GM04504 (cell line): ENCODE measurements around the gene OR8B2.
"Not testable (repeated sequence)": the region's sequence is repeated elsewhere in the genome, so short reads cannot be mapped to it uniquely, and the experiment has no call there.

Source experiments
- DNase-seq: peaks from one replicate; pipeline ENCODE4 v3.0.0-alpha.2; 2012; ENCODE audit warnings: low read depth

OR8B2 gene, protein sequence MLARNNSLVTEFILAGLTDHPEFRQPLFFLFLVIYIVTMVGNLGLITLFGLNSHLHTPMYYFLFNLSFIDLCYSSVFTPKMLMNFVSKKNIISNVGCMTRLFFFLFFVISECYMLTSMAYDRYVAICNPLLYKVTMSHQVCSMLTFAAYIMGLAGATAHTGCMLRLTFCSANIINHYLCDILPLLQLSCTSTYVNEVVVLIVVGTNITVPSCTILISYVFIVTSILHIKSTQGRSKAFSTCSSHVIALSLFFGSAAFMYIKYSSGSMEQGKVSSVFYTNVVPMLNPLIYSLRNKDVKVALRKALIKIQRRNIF

DNA sequence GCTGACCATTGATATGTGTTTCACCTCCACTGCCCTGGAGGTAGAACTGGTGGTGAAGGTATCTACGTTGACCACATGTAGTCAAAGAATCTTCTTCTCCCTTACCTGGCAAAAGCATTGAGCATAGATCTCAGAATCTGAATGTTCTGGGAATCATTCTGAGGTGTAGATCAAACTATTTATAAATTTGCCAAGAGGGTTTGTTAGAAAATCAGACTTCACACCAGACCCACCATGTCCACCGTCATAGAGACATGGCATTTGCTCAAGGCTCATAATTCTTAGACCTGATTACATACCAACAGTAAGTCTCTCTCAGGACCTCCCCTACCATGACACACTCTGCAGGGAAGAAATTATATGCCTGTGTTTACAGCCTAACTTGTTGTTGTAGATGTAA lies at the start of gene OR8B2:
TSS of gene OR8B2 (minus strand) at position 101 of the 400 bp plus-strand sequence. CDS start 1,156 bp downstream, outside the sequence.
- no peak for DNase-seq

DNA sequence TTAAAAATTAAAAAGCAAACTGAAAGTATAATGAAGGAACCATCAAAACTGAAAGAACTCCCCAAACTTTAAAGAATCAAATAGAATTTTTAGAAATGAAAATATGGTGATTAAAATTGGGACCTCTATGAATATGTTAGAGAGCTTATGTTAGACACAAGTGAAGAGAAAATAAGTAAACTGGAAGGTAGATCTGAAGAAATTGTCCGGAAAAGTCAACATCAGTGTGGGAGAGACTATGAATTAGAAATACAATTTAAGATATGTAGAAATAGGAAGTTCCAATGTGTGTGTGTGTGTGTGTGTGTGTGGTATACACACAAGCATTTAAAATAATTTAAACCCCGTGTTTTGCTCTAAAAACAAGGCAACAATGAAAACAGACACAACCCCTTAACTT lies 45.3 kb upstream of the OR8B2 start:
- DNase-seq, result no peak

DNA sequence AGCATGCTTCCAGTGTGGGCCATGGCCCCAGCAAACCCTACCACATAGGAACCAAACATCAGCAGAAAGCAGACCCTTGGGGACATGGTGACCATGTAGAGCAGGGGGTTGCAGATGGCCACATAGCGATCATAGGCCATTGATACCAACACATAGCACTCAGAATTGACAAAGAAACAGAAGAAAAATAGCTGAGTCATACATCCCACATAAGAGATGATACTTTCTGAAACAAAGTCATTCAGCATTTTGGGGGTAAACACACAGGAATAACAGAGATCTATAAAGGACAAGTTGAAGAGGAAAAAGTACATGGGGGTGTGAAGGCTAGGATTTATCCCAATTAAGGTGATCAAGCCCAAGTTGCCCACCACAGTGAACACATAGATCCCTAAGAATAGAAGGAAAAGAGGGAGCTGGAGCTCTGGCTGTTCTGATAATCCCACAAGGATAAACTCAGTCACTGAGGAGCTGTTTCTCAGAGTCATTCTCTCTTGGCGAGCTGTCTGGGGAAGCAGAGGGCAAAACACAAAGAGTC lies 40.2 kb upstream of the OR8B2 start, which contains the start of gene OR8B4:
TSS of gene OR8B4 (minus strand) at position 488 of the 538 bp plus-strand sequence. CDS start at position 488, 0 bp downstream.
- DNase-seq, result no peak

DNA sequence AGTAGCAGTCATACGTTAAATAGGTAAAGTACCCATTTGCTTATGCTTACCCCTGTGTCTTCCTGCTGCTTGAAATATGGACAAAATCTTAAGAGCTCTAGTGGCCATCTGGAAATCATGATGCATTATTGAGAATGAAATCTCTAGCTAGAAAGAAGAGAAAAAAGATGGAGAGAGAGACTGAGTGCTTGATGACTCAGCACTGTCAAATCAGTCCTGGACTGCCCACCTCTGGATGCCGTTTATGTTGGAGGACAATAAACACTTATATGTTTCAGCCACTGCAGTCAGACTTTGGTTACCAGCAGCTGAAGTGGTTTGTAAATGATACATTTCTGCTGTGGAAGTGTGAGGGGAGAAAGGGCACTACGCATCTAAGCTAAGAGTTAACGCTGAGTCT lies 36.7 kb upstream of the OR8B2 start:
- DNase-seq, result no peak

DNA sequence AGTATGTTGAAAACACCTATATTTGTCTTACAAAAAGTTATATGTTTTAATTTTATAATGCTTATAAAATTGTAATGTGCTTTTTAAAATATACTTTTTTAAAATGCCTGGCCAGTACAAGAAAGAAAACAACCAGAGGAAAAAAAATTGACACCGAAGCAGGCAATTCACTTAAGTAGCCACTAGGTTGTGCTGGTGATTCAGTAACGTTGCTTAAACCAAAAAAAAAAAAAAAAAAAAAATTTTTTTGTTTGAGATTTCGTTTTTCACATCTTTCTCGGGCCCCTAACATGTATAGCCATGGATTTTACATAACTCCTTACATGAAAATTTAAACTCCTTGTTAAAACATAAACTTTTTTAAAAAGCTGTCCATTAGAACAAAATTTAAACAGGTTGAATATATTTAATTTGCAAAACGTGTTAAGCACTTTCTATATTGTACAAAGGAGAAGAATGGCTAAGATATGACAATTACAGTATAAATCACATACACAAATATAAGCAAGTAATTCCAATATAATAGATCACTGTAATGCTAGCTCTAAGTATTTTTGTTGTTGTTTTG lies 31.1 kb upstream of the OR8B2 start:
- DNase-seq, result no peak

DNA sequence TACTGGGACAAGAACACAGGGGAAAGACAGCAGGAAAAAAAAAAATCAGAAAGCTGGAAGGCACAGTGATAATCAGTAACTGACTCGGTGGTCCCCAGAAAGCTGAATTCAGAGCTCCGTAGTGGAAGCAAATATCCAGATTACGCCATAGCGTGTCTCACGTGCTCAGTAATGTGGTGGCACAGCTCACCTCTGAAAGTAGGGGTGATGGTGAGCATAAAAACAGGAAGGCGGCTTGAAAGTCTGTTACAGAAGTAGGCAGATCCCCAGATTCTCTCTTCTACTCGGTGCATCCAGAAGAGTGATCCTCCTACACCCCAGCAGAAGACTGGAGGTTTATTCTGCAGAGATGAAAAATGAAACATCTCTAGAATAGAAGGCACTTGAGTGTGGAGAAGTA lies 25.6 kb upstream of the OR8B2 start:
- no peak for DNase-seq

DNA sequence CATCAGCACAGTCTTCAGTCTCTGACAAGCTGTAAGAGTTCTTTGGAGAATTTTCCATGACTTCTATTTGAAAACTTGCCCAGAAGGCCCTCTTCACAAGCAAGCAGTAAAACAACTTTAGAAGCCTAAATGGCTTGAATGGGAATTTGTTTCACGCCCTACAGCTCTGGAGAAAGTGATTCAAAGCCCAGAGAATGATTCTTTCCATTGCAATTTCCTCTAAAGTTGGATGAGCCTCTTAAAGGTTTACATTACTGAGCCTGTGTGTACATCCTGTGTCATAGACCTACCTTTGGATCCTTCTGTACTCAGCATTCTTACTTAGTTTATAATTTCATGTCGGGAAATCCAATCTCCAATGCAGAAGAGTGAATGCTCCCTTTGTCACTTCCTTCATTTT lies 21.3 kb upstream of the OR8B2 start:
- DNase-seq, result no peak

DNA sequence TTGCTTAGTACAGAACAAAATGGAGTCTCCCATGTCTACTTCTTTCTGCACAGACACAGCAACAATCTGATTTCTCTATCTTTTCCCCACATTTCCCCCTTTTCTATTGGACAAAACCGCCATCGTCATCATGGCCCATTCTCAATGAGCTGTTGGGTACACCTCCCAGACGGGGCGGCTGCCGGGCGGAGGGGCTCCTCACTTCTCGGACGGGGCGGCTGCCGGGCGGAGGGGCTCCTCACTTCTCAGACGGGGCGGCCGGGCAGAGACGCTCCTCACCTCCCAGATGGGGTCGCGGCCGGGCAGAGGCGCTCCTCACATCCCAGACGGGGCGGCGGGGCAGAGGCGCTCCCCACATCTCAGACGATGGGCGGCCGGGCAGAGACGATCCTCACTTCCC lies 18.9 kb upstream of the OR8B2 start:
- DNase-seq, result not testable (repeated sequence)

DNA sequence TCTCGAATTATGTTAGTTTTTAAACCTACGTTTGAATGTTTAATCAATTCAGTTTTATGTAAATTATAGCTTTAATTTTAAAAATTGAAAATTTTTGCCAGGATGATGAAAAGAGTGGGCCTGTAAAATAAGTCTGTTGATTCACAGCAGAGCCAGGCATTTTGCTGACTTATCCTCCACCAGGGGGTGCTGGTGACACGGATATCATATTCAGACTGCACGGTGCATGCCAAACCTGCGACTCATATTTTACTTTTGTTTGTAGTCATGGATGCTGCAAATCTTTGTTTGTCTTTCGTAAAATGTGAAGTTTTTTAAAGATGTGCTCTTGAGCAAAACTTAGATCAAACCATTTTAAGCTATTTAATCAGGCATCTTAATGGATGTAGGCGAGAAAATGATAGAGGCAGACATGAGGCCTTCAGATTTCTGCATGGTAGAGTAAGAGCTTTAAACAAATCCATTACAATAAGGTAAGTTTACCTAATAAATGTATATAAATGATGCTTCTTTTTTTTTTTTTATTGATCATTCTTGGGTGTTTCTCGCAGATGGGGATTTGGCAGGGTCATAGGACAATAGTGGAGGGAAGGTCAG lies 18.1 kb upstream of the OR8B2 start:
- DNase-seq, result peak; percentile 58

DNA sequence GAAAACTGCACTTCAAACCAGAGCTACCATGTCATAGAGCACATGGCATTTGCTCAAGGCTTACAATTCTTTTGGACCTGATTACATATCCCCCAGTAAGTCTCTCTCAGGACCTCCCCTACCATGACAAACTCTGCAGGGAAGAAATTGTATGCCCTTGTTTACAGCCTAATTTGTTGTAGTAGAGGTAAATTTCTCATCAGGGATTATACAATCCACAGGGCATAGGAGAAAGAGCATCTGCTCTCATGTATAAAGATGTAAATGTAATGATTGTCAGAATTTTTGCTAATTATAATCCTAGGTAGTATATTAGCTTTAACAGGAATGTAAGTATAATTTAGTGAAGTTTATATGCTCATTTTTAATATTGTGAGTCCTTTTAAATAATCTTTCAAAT lies 14.6 kb upstream of the OR8B2 start, which contains the start of gene OR8B3:
TSS of gene OR8B3 (minus strand) at position 101 of the 400 bp plus-strand sequence. CDS start 1,673 bp downstream, outside the sequence.
- no peak for DNase-seq

DNA sequence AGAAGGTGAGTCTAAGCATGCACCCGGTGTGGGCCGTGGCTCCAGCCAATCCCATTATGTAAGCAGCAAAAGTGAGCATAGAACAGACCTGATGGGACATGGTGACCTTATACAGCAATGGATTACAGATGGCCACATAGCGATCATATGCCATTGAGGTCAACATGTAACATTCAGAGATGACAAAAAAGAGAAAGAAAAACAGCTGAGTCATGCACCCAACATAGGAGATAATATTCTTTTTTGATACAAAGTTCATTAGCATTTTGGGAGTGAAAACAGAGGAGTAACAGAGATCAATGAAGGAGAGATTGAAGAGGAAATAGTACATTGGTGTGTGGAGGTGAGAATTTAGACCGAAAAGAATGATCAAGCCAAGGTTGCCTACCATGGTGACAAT lies 12.5 kb upstream of the OR8B2 start:
- DNase-seq, result not testable (repeated sequence)

DNA sequence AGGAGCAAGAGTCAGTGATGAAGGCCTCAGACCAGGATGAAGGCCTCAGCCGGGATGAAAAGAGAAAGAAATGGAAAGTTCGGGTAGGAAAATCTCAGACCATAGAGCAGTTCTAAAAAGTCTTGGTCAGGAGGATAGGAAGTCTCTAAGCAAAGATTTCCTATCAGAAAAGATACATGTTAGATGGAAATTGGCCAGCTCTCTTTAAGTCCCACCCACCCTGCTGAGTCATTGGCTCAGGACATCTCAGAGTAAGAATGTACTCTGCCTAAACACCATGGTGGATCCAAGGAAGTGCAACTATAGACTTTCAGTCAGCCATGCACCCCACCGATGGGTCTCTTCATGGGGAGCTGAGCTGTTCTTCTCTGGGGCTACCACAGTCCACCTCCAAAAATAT lies 10.1 kb upstream of the OR8B2 start:
- no peak for DNase-seq

DNA sequence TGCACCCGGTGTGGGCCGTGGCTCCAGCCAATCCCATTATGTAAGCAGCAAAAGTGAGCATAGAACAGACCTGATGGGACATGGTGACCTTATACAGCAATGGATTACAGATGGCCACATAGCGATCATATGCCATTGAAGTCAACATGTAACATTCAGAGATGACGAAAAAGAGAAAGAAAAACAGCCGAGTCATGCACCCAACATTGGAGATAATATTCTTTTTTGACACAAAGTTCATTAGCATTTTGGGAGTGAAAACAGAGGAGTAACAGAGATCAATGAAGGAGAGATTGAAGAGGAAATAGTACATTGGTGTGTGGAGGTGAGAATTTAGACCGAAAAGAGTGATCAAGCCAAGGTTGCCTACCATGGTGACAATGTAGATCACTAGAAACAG lies 1.4 kb downstream of the OR8B2 start:
- not testable (repeated sequence) for DNase-seq

DNA sequence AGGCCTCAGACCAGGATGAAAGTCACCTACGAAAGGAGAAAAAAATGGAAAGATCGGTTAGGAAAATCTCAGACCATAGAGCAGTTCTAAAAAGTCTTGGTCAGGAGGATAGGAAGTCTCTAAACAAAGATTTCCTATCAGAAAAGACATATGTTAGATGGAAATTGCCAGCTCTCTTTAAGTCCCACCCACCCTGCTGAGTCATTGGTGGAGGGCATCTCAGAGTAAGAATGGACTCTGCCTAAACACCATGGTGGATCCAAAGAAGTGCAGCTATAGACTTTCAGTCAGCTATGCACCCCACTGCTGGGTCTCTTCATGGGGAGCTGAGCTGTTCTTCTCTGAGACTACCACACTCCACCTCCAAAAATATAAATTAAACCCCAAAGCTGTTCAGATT lies 3.7 kb downstream of the OR8B2 start:
- DNase-seq, result no peak

DNA sequence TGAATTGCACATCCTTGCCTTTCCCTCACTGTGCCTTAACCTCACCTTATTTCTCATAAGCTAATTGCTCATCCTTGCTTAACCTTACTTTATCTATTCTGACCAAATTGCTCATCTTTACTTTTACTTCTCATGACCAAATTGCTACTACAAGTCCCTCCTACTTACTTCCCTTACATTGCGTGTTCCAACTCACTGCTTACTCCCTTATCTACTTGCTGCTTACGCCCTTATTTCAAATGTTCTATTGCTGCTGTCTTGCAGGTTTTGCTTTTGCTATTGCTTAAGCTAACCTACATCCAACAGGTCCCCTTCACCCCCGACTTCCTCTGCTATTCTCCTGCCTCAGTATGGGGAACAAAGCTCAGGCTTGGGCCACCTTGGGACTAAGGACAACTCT lies 8.0 kb downstream of the OR8B2 start:
- DNase-seq, result no peak

DNA sequence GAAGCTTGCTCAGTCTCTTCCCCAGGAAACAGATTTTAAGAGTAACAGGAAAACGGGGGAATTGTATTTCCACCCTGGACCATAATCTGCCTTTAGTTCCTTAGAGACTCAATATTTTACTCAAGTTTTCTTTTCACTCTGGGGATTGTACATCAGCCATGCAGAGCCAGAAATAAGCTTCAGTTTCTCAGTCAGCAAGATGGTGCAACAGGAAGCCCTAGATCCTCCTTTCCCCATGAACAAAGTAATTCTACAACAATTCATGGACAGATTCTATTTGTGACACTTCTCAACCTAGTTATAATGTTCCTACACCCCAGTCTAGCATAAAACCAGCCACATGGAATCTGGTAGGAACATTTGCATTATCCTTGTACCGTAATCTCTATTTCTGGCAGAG lies 24.7 kb downstream of the OR8B2 start:
- no peak for DNase-seq

DNA sequence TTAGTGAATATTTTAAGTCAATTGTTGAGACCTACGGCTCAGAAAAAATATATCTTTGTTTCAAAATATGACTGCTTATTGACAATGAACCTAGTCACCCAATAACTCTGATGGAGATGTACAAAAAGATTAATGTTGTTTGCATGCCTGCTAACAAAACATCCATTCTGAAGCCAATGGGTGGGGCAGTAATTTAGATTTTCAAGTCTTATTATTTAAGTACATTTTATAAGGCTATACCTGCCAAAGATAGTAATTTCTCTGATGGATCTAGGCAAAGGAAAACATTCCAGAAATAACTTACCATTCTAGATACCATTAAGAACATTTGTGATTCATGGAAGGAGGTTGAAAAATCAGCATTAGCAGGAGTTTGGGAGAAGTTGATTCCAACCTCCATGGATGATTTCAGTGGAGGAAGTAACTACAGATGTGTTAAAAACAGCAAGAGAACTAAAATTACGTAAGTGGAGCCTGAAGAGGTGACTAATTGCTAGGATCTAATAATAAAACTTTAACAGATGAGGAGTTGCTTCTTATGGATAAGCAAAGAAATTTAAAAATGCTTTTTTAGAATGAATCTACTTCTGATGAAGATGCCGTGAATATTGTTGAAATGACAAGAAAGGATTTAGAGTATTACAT lies 37.9 kb downstream of the OR8B2 start:
- no peak for DNase-seq

DNA sequence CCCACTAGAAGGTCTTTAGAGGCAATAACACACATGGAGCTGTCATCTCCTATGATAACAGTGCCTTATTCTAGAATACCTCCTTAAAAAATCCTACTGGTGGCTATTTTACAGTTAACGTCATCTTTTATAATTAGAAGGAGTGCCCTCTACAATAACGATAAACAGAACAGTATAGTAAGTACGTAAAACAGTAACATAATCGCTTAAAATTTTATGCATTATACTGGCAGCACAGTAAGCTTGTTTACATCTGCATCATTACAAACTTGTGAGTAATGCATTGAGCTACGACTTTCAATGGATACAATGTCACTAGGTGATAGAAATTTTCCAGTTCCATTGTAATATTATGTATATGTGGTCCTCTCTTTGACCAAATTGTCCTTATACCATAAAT lies 40.0 kb downstream of the OR8B2 start:
- DNase-seq, result no peak

DNA sequence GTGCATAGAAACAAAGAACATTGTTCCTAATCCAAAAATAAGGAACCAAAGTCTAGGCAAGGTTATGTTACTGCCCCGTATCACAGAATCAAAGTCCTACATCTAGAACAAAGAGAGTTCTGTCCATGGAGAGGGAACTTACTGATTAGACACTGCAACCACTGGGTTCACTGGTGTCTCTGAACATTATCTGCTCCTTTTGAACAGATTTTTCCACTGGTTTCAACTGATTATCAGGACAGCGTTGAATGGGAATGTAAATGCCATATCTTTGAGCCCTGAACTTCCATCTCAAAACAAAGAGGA lies 44.2 kb downstream of the OR8B2 start:
- DNase-seq, result no peak

DNA sequence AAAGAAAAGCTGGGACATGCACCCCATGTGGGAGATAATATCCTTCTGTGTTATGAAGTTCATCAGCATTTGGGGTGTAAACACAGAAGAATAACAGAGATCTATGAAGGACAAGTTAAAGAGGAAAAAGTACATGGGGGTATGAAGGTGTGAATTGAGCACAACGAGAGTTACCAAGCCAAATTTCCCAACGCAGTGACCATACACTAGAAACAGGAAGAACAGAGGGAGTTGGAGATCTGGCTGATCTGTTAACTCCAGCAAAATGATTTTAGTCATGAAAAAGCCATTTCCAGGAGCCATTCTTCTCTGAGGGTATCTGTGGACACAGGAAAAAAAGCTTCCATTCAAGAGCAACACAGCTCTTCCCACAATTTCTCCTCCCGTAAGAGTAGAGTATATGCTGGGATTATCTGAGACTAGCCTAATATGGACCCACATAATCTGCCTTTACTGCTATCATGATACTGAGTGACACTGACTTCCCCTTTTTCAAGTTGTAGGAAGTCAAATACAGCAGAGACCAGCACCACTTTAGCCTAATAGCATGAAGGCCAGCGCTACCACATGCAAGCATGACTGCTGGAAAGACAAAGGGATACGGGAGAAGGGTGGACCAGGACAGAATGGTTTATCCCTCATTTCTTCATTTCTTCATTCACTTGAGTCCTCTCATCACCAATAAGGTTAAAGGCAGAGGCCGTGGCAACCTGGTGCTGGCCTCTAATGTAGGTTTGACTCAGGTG lies 44.7 kb downstream of the OR8B2 start:
- no peak for DNase-seq
